IgD-negative memory B cell (primary cell): Measurements from ENCODE around the gene IKBKE. TPM values are rescaled to one million over a fixed set of nuclear protein-coding genes. Genes with fewer than 3 reads are reported as not detected.

ENCODE experiments used
- H3K27ac Mint-ChIP-seq, 3 donors: one replicate each; pipeline ENCODE4 v1.8.0; 2020 to 2022; ENCODE audit warnings: mild to moderate bottlenecking in 3 of 3, mixed read lengths in 3 of 3, moderate library complexity in 1 of 3
- H3K27me3 Mint-ChIP-seq: one replicate; pipeline ENCODE4 v1.8.0; 2021; ENCODE audit warnings: mixed read lengths
- H3K36me3 Mint-ChIP-seq: one replicate; pipeline ENCODE4 v1.8.0; 2020; ENCODE audit warnings: mild to moderate bottlenecking, mixed read lengths
- H3K4me1 Mint-ChIP-seq, 3 donors: one replicate each; pipeline ENCODE4 v1.8.0; 2020 to 2022; ENCODE audit warnings: mixed read lengths in 3 of 3, mild to moderate bottlenecking in 1 of 3
- H3K4me3 Mint-ChIP-seq, 4 donors: one replicate each; pipeline ENCODE4 v1.8.0; 2020 to 2022; ENCODE audit warnings: mild to moderate bottlenecking in 4 of 4, mixed read lengths in 4 of 4, moderate library complexity in 3 of 4
- H3K9me3 Mint-ChIP-seq, 3 donors: one replicate each; pipeline ENCODE4 v1.8.0; 2020 to 2021; ENCODE audit warnings: mixed read lengths in 3 of 3, mild to moderate bottlenecking in 1 of 3
- polyA plus RNA-seq: library from polyadenylated mRNA; unstranded; fragments of 300-500 nt; fragmentation: Illumina TruSeq; gene quantifications from one replicate; pipeline ENCODE4 v1.2.3, GENCODE V29; 2021

IKBKE gene
- polyA plus RNA-seq, 1 donor from 2014 or later: 28.4 TPM

DNA sequence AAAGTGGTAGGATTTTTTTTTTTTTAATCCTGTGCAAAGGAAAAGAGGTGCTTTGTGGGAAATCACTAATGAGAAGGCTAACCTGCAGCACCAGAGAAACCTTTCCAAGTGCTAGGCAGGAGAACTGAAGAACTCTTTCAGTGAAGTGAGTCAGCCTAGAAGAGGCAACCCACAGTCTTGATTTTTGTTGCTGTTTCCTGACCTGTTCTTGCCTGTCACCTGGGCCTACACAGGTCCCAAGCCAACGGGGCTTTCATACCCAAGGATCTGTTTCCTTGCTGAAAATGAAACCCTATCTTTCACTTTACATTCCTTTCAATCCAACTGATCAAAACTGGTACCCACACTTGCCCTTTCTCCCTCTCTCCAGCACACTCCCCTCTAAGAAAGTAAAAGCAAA is 7.1 kb upstream of the IKBKE start:
- Mint-ChIP-seq H3K9me3 (no peaks in the 10 kb centered on the region), H3K36me3 (no peaks in the 10 kb centered on the region), H3K27me3 (no peaks in the 10 kb centered on the region), H3K4me1 (peaks cover 19 to 26% (median 23%) of the 10 kb centered on the region in 3 donors), H3K4me3 (no peak overlapping the region), H3K27ac (peak overlapping the region in 1 of 3 donors; percentile 44)

DNA sequence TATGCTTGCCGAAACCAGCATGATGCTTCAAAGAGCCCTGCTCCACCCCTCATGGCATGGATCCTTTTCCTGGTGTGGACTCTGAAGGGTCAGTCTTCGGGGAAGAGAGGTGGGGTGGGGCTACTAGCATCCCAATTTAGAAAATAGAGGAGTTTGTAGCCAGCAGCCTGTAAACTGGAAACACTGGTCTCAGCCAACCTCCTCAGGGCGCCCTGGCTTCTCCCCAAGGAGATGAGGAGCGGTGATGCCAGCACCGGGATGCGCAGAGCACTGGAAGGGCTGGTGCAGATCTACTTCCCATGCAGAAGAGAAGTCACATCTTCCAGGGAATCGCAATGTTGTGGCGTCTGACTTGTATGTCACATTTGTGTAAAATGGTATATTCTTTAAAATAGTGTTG is 6.4 kb upstream of the IKBKE start:
- no peaks in the 10 kb centered on the region for H3K9me3 Mint-ChIP-seq
- H3K27ac Mint-ChIP-seq: no peak overlapping the region
- H3K36me3 Mint-ChIP-seq: no peaks in the 10 kb centered on the region
- no peak overlapping the region for H3K4me3 Mint-ChIP-seq
- H3K27me3 Mint-ChIP-seq: no peaks in the 10 kb centered on the region
- H3K4me1 Mint-ChIP-seq: peaks cover 26 to 31% (median 31%) of the 10 kb centered on the region in 3 donors

DNA sequence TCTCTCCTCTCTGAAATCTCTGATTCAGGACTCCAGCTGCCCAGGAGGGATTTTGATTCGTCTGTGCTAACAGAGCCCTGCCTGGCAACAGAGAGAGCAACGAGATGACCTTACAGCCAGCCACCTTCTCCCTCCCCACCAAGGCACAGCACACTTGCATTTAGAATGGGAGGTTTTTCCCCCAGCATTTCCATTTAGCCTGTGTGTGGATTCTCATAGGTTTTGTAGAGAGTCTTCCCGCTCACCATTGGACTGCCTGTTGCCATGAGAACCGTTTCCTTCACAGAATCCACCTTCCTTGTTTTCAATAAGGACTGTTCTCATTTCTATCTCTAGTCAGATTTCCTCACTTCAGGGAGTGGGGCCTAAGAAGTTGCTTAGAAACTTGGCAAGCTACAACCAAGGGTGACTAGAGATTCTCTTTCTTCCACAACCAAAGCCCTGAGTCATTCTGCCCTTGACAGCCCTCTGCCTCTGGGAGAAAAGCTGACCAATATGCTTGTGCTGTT is 5.8 kb upstream of the IKBKE start:
- Mint-ChIP-seq H3K9me3 (no peaks in the 10 kb centered on the region), H3K36me3 (no peaks in the 10 kb centered on the region), H3K4me3 (no peak overlapping the region), H3K27me3 (no peaks in the 10 kb centered on the region), H3K4me1 (peaks cover 32 to 36% (median 34%) of the 10 kb centered on the region in 3 donors), H3K27ac (peak overlapping the region in 1 of 3 donors; percentile 16)

DNA sequence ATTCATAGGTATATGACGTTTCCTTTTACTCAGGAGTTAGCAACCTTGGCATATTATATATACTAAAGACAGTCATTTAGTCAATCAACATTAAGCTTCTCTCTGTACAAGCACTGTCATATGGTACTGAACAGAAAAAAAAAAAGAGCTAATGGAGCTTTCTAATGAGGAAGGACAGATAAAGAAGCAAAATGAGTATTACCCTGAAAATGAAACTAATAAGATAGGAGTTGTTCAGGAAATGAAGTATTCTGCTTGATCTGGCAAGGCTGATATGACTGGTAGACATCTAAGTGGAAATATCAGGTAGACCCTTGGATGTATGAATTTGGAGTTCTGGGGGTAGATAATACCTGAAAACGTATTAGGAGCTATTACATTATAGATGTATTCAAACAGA is 4.3 kb upstream of the IKBKE start:
- no peaks in the 10 kb centered on the region for H3K9me3 Mint-ChIP-seq
- peaks cover 38 to 42% (median 41%) of the 10 kb centered on the region in 3 donors for H3K4me1 Mint-ChIP-seq
- no peaks in the 10 kb centered on the region for H3K36me3 Mint-ChIP-seq
- peak overlapping the region; percentile 55 to 79 (median 60) for H3K27ac Mint-ChIP-seq
- H3K27me3 Mint-ChIP-seq: no peaks in the 10 kb centered on the region
- peak overlapping the region; percentile 67 to 87 (median 80) for H3K4me3 Mint-ChIP-seq

DNA sequence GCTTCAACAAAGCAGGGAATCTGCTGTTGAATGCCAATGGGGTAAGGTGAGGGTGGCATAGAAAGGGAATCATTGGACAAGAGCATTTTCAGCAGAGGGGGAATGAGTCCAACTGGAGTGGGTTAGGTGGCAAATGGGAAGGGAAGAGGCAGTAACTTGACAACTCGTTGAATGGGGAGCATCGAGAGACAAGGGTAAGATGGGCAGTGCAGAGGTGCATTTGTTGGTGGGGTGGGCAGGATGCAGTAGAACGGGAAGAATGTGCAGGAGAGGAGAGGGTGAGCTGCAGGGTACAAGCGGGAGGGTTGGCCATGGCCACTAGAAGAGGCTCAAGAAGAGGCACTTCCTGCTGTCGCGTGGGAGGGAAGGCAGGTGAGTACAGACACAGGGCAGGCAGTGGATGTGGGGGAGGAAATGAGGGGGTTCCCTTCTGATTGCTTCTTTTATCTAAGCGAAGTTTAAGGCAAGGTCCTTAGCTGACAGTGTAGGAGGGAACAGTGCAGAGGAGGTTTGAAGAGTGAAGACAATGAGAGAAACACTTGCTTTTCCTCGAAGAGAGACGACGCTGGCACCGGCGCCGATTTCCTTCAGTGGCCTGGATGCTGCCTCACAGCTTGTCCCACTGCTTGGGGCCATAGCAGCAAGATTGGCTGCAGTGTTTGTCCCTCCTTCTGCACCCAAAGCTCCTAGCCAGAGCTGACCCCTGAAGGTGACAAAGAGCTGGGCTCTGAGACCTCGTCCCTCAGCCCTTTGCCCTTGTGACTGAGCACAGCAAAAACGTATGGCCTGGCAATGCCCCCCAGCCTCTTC is 3.2 kb upstream of the IKBKE start:
- H3K27me3 Mint-ChIP-seq: no peaks in the 10 kb centered on the region
- peak overlapping the region; percentile 16 to 93 (median 88) for H3K4me3 Mint-ChIP-seq

DNA sequence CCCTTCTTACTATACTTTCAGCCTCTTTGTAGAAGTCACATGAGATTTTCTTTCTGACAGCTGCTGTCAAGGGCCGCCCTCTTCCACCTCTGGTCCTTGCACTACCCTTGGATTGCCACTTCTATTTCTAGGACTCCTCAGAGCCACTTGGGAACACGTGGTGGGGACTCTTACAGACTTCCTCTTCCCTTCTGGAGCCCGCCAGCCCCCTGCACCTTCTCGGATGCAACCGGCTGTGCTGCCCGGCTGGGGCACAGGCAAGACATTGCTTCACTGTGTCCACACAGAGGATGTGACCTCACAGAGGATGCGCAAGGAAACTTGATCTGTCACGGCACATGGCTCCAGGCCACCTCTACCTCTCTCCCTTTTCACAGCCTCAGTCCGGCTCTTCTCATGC is 2.4 kb upstream of the IKBKE start:
- Mint-ChIP-seq H3K27me3 (no peaks in the 10 kb centered on the region), H3K4me1 (peaks cover 50 to 59% (median 55%) of the 10 kb centered on the region in 3 donors), H3K36me3 (no peaks in the 10 kb centered on the region), H3K4me3 (peak overlapping the region; percentile 5 to 93 (median 85)), H3K9me3 (no peaks in the 10 kb centered on the region), H3K27ac (peak overlapping the region in 2 of 3 donors; percentile 2 to 45)

More for the DNA sequence above, 3.2 kb upstream of the IKBKE start:
- Mint-ChIP-seq H3K27ac (peak overlapping the region; percentile 2 to 86 (median 45)), H3K36me3 (no peaks in the 10 kb centered on the region), H3K4me1 (peaks cover 43 to 52% (median 47%) of the 10 kb centered on the region in 3 donors), H3K9me3 (no peaks in the 10 kb centered on the region)

DNA sequence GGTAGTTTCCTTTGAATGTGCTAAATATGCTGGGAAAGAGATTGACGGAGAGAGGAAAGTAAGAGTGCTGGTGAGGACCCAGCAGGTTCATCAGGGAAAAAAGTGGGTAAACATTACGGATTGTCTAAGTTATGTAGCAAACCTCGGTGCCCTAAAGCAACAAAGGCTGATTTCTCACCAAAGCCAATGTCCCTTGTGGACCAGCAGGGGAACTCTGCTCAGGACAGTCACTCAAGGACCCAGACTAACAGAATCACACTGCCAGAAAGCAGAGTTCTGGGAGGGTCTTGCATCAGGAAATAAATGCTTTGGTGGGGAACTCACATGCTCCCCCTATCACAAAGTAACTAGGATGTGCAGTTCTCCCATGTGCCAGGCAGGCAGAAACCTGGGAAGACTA is 1.7 kb upstream of the IKBKE start:
- H3K9me3 Mint-ChIP-seq: no peaks in the 10 kb centered on the region
- H3K27ac Mint-ChIP-seq: no peak overlapping the region
- H3K36me3 Mint-ChIP-seq: no peaks in the 10 kb centered on the region
- peak overlapping the region in 2 of 4 donors; percentile 88 to 93 for H3K4me3 Mint-ChIP-seq
- H3K4me1 Mint-ChIP-seq: peaks cover 53 to 59% (median 59%) of the 10 kb centered on the region in 3 donors
- H3K27me3 Mint-ChIP-seq: no peaks in the 10 kb centered on the region

DNA sequence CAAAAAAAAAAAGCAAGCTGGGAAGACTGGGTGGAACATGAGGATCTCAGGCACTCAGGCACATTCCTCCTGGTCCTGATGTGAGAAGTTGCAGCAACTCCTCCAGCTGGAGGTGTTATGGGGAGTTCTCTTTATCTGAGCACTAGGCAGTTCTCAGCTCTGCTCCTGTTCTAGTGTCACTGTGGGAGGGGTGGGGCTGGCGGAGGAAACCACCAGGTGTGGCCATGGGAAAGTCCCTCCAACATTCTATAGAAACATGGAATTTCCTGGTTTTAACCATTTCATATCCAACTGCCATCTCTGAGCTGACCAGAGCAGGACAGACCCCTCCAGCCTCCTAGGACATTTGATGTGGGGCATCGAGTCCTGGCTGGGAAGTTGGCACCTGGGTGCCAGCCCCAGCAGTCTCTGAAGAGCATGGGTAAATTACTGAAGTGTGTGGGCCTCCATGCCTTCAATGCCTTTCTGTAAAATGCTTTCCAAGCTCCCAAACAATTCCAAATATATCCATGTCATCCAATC is 804 bp upstream of the IKBKE start:
- H3K36me3 Mint-ChIP-seq: no peaks in the 10 kb centered on the region
- H3K27ac Mint-ChIP-seq: peak overlapping the region in 2 of 3 donors; percentile 96
- no peaks in the 10 kb centered on the region for H3K9me3 Mint-ChIP-seq
- peak overlapping the region; percentile 88 to 98 (median 94) for H3K4me3 Mint-ChIP-seq
- no peaks in the 10 kb centered on the region for H3K27me3 Mint-ChIP-seq
- peaks cover 53 to 59% (median 59%) of the 10 kb centered on the region in 3 donors for H3K4me1 Mint-ChIP-seq

DNA sequence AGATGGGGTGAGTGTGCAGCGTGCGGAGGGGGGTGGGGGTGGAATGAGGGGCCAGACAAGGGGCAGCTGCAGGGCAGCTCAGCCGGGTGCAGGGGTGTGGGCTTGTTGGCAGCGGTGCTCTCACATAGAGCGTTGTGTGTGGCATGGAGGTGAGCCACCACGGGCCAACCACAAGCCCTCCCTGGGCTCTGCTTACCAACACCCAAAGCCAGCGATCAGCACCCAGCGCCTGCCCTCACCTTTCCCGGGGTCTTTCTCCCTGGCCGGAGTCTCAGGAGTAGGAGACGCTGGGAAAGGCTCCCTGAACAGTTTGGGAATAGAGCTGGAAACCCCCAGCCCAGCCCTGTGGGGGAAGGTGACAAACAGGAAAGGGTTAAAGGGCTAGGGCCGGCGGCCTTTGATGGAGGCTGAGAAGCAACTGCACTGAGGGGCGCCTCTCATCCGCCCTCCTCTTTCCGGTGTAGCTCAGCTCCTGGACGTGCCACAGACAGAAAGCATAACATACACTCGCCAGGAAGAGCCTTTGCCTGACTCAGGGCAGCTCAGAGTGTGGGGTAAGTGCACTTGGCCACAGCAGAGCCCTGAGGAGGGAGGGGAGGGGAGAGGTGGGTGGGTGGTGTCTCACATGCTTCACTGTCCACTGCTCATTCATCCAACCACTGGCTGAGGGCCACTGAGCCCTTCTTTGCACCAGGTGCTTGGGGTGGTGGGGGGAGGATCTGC is 577 bp downstream of the IKBKE start:
- Mint-ChIP-seq H3K27me3 (no peaks in the 10 kb centered on the region), H3K4me1 (peaks cover 51 to 57% (median 57%) of the 10 kb centered on the region in 3 donors), H3K9me3 (no peaks in the 10 kb centered on the region), H3K4me3 (peak overlapping the region; percentile 88 to 98 (median 94)), H3K27ac (peak overlapping the region; percentile 80 to 96 (median 96)), H3K36me3 (peaks cover 2% of the 10 kb centered on the region)

DNA sequence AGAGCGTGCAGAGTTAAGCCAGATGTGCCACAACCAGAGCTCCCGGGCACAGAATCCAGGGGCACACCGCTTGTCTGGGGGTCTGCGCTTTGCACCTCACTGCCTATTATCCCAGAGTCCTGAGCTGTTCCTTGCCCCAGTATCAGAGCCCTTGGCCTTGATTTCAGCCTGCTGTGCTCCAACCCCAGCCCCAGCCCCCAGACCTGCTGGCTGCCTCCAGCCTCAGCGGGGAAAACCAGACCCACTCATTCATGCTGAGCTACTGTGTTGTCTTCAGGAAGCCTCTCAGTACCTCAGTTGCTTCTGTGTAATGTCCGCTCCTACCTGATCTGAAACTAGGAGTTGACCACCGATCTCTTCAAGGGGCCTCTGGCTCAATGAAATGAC is 1.1 kb downstream of the IKBKE start:
- Mint-ChIP-seq H3K27ac (peak overlapping the region; percentile 80 to 96 (median 92)), H3K27me3 (no peaks in the 10 kb centered on the region), H3K9me3 (no peaks in the 10 kb centered on the region), H3K4me1 (peaks cover 47 to 53% (median 52%) of the 10 kb centered on the region in 3 donors), H3K36me3 (peaks cover 4% of the 10 kb centered on the region), H3K4me3 (peak overlapping the region; percentile 88 to 98 (median 94))

DNA sequence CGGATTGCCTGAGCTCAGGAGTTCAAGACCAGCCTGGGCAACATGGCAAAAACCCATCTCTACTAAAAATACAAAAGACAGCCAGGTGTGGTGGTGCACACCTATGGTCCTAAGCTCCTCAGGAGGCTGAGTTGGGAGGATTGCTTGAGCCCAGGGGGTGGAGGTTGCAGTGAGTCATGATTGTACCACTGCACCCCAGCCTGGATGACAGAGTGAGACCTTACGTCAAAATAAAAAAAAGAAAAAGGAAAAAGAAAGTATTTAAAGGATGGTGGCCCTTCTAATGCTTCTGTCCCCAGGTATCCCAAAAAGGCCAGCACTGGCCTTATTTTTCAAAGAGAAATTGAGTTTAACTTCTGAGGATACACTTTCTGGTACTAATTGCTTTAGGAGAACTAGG is 1.7 kb downstream of the IKBKE start:
- H3K4me1 Mint-ChIP-seq: peaks cover 43 to 48% (median 47%) of the 10 kb centered on the region in 3 donors
- no peaks in the 10 kb centered on the region for H3K27me3 Mint-ChIP-seq
- peak overlapping the region; percentile 88 to 98 (median 94) for H3K4me3 Mint-ChIP-seq
- H3K9me3 Mint-ChIP-seq: no peaks in the 10 kb centered on the region
- peak overlapping the region; percentile 80 to 96 (median 92) for H3K27ac Mint-ChIP-seq
- H3K36me3 Mint-ChIP-seq: peaks cover 4% of the 10 kb centered on the region

DNA sequence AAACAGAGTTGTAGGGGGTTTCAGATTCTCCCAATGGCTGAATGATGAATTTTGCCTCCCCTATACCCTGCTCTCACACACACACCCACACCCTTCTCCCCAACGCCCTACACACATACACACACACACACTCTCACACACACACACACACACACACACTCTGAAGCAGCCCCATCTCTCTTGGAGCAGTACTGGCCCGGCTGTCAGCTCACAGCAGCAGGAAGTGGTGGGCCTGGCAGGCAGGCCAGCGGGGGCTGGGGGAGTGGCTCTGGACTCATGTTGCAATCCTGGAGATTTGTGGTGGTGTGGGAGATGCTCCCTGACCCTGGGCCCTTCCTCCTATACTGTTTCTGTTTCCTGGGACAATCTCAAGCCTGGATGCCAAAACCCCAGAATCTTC is 2.2 kb downstream of the IKBKE start:
- Mint-ChIP-seq H3K36me3 (peaks cover 4% of the 10 kb centered on the region), H3K4me3 (peak overlapping the region in 3 of 4 donors; percentile 63 to 96 (median 93)), H3K27ac (peak overlapping the region in 2 of 3 donors; percentile 80 to 96), H3K4me1 (peaks cover 42 to 44% (median 43%) of the 10 kb centered on the region in 3 donors), H3K9me3 (no peaks in the 10 kb centered on the region), H3K27me3 (no peaks in the 10 kb centered on the region)

DNA sequence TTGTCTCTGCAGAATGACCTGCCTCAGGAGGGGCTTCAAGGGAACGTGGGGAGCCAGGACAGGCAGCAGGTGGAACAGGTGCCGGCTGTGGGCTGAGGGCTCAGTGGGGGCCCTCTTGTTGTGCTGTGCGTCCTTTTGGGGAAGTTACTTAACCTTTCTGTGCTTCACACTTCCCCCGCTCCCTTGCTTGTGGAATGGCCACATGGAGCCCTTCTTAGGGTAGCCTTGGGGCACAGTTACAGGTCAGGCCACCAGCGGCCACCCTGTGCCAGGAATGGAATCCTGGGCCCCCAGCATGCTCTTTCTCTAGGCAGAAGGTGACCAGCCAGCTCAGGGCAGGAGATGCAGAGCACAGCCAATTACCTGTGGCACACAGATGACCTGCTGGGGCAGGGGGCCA is 2.6 kb downstream of the IKBKE start:
- Mint-ChIP-seq H3K4me3 (peak overlapping the region in 2 of 4 donors; percentile 13 to 93), H3K27me3 (no peaks in the 10 kb centered on the region), H3K4me1 (peaks cover 39 to 40% (median 39%) of the 10 kb centered on the region in 3 donors), H3K9me3 (no peaks in the 10 kb centered on the region), H3K36me3 (peaks cover 4% of the 10 kb centered on the region), H3K27ac (peak overlapping the region; percentile 21 to 96 (median 80))

DNA sequence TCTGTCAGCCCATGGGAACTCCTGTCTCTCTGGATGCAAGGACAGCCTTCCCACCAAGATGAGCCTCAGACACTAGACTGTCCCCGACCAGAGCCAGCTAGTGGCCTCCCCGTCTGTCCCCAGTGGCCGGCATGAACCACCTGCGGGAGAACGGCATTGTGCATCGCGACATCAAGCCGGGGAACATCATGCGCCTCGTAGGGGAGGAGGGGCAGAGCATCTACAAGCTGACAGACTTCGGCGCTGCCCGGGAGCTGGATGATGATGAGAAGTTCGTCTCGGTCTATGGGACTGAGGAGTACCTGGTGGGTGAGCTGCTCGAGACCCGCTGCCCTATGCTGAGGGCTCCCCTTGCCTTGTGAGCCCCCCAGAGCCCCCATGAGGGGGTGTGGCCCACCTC is 5.8 kb downstream of the IKBKE start:
- peaks cover 4% of the 10 kb centered on the region for H3K36me3 Mint-ChIP-seq
- no peaks in the 10 kb centered on the region for H3K9me3 Mint-ChIP-seq
- H3K4me1 Mint-ChIP-seq: peaks cover 19 to 21% (median 21%) of the 10 kb centered on the region in 3 donors
- H3K27ac Mint-ChIP-seq: no peak overlapping the region
- no peak overlapping the region for H3K4me3 Mint-ChIP-seq
- H3K27me3 Mint-ChIP-seq: no peaks in the 10 kb centered on the region

DNA sequence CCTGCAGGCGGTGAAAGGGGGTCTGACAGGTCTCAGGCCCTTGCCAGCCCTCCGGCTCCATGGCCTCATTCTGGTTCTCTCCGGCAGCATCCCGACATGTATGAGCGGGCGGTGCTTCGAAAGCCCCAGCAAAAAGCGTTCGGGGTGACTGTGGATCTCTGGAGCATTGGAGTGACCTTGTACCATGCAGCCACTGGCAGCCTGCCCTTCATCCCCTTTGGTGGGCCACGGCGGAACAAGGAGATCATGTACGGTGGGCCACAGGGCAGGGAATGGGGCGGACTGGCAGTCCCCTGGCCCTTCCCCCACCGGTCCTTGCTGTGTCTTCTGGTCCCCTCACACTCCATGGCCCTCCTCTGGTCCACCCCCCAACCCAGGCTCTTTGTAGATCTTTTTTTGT is 6.3 kb downstream of the IKBKE start:
- Mint-ChIP-seq H3K4me1 (peaks cover 15 to 17% (median 17%) of the 10 kb centered on the region in 3 donors), H3K36me3 (peaks cover 4% of the 10 kb centered on the region), H3K27ac (peak overlapping the region in 1 of 3 donors; percentile 18), H3K4me3 (peak overlapping the region in 1 of 4 donors; percentile 39), H3K9me3 (no peaks in the 10 kb centered on the region), H3K27me3 (no peaks in the 10 kb centered on the region)
